ENCODE measurements around the gene CYB561D2. TPM values are rescaled to one million over a fixed set of nuclear protein-coding genes. Genes with fewer than 3 reads are reported as not detected.

CYB561D2 gene
- total and polyA plus RNA-seq, 2 donors (not counting 1 experiment from before 2014, with no cell fraction given), result 39.5 to 78.9 TPM

DNA sequence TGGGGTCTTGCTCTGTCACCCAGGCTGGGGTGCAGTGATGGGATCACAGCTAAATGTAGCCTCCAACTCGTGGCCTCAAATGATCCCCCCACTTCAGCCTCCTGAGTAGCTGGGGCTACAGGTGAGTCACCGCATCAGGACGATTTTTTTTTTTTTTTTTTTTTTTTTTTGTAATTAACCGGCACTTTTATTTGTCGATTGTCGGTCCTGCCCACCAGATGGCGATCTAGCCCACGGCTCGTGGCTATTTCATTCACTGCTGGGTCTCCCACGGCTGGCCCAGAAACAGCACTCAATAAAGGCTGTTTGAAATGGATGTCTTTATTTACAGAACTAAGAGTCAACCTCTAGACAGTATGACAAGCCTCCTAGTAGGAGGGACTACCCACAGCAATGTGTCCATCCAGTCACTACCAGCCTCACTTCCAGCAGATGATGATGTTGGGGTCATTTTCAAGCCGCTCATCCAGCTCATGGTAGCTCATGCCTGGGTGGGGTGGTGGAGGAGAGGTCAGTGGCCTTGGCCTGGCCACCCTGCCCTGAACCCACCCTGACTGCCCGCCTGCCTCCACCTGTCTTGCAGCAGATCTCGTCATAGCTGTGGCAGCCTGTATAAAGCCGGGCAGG, 3.4 kb upstream of the CYB561D2 start:
- Mint-ChIP-seq H3K4me1 (peaks cover 54% of the 10 kb centered on the region), H3K27me3 (no peaks in the 10 kb centered on the region), H3K27ac (peak overlapping the region; percentile 65), H3K4me3 (no peak overlapping the region), H3K9me3 (ENCODE audit: insufficient read depth) (no peaks in the 10 kb centered on the region)
- CTCF ChIA-PET, result interaction anchor here (0.6 to 5.3 kb wide), 22 partner anchors 10 to 928 kb away, joined by 3 to 104 read pairs (median 3); partner anchors contain the start of genes CISH, HEMK1, HYAL3 and IFRD2
- Histone ChIP-seq H3K27me3 (replicated peaks in 1 of 4; ENCODE audit: control extremely low read depth in 1 of 4, control insufficient read depth in 3 of 4, insufficient read depth in 4 of 4, low read length in 3 of 4) (no peaks in the 10 kb centered on the region), H2AFZ (ENCODE audit: insufficient read depth, low read depth, low read length, poor library complexity, severe bottlenecking) (no peak overlapping the region), H3K36me3 (replicated peaks in 1 of 2; ENCODE audit: control extremely low read depth in 1 of 2, control insufficient read depth in 1 of 2, extremely low read depth in 1 of 2, insufficient read depth in 2 of 2, low read length in 1 of 2) (peaks cover 0 to 22% of the 10 kb centered on the region in 2 experiments), H3K27ac (ENCODE audit: low read length in 2 of 2) (peak overlapping the region in 1 of 2 donors; percentile 51), H3K4me1 (ENCODE audit: control insufficient read depth in 2 of 2, insufficient read depth in 2 of 2, low read length in 2 of 2) (peaks cover 32 to 50% of the 10 kb centered on the region in 2 donors), H3K79me2 (ENCODE audit: control insufficient read depth, insufficient read depth, low read length) (peaks cover 50% of the 10 kb centered on the region), H4K20me1 (ENCODE audit: control insufficient read depth, insufficient read depth, low read length, poor library complexity, severe bottlenecking) (peaks cover 32% of the 10 kb centered on the region), H3K4me2 (replicated peaks; ENCODE audit: low read depth, low read length, poor library complexity, severe bottlenecking) (no peak overlapping the region), H3K4me3 (ENCODE audit: control extremely low read depth in 1 of 5, extremely low read depth in 1 of 5, insufficient read depth in 1 of 5, low read depth in 2 of 5, low read length in 4 of 5) (no peak overlapping the region), H3K9me3 (ENCODE audit: control extremely low read depth in 1 of 3, control insufficient read depth in 2 of 3, insufficient read depth in 1 of 3, low read length in 2 of 3) (no peaks in the 10 kb centered on the region), H3K9ac (ENCODE audit: low read length) (no peak overlapping the region)
- 98% methylated on average over 4 of the region's 14 CpGs for WGBS (ENCODE audit: insufficient coverage)
- no peak for TF ChIP-seq EZH2 (IDR thresholded peaks at IDR 0.05; ENCODE audit: borderline replicate concordance, insufficient read depth, low read depth, low read length, poor library complexity, severe bottlenecking)
- TF ChIP-seq, protein P1, sequence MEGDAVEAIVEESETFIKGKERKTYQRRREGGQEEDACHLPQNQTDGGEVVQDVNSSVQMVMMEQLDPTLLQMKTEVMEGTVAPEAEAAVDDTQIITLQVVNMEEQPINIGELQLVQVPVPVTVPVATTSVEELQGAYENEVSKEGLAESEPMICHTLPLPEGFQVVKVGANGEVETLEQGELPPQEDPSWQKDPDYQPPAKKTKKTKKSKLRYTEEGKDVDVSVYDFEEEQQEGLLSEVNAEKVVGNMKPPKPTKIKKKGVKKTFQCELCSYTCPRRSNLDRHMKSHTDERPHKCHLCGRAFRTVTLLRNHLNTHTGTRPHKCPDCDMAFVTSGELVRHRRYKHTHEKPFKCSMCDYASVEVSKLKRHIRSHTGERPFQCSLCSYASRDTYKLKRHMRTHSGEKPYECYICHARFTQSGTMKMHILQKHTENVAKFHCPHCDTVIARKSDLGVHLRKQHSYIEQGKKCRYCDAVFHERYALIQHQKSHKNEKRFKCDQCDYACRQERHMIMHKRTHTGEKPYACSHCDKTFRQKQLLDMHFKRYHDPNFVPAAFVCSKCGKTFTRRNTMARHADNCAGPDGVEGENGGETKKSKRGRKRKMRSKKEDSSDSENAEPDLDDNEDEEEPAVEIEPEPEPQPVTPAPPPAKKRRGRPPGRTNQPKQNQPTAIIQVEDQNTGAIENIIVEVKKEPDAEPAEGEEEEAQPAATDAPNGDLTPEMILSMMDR (IDR thresholded peaks at IDR 0.05), result peak; percentile 72
- intact Hi-C loops (cut with micrococcal nuclease), result loop anchor here (1.0 to 5.0 kb wide), 2 partner anchors 203 to 265 kb away; partner anchors contain the start of gene CISH
- POLR2A ChIA-PET, result interaction anchor here (0.5 to 1.2 kb wide), 4 partner anchors 8 to 72 kb away, joined by 3 to 6 read pairs (median 4); no protein-coding TSS in a partner anchor
- DNase-seq (peak; percentile 87), ATAC-seq (ENCODE audit: low read depth) (peak; percentile 18)

DNA sequence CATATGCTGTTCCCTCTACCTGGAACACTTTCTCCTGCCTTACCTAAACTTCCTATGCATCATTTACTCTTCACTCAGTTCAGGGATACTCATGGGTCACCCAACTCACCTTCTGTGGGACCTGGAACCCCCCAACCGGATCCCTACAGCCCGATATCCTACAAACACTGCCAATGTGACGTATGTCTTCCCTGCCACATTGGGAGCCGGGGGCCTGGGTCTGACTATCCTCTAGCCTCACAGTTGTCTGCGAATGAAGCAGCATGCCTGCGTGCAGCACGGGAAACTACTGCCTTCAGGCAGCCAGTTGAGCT, 492 bp upstream of the CYB561D2 start:
- Mint-ChIP-seq H3K27me3 (no peaks in the 10 kb centered on the region), H3K4me1 (peaks cover 52% of the 10 kb centered on the region), H3K4me3 (peak overlapping the region; percentile 99), H3K9me3 (ENCODE audit: insufficient read depth) (no peaks in the 10 kb centered on the region), H3K27ac (peak overlapping the region; percentile 100)
- DNase-seq, result no peak
- ChIA-PET CTCF (interaction anchor here (0.7 to 5.3 kb wide), 12 partner anchors 10 to 303 kb away, joined by 3 to 104 read pairs (median 4); partner anchors contain the start of genes HEMK1, HYAL3, NAA80 and RASSF1), POLR2A (interaction anchor here (1.3 to 7.4 kb wide), 8 partner anchors 9 to 219 kb away, joined by 4 to 96 read pairs (median 9); partner anchors contain the start of genes C3orf18, HEMK1, HYAL3 and NAA80)
- H3K4me1 ChIP-seq (ENCODE audit: control insufficient read depth in 2 of 2, insufficient read depth in 2 of 2, low read length in 2 of 2), result peaks cover 31 to 47% of the 10 kb centered on the region in 2 donors
- peak overlapping the region; percentile 99 for H3K9ac ChIP-seq (ENCODE audit: low read length)
- WGBS (ENCODE audit: insufficient coverage), result 15% methylated on average over 7 of the region's 7 CpGs
- no peak for ATAC-seq (ENCODE audit: low read depth)
- no peaks in the 10 kb centered on the region for H3K27me3 ChIP-seq (replicated peaks in 1 of 4; ENCODE audit: control extremely low read depth in 1 of 4, control insufficient read depth in 3 of 4, insufficient read depth in 4 of 4, low read length in 3 of 4)
- H3K4me3 ChIP-seq (ENCODE audit: control extremely low read depth in 1 of 5, extremely low read depth in 1 of 5, insufficient read depth in 1 of 5, low read depth in 2 of 5, low read length in 4 of 5), result peak overlapping the region; percentile 71 to 98 (median 91)
- intact Hi-C loops (cut with micrococcal nuclease), result loop anchor here (1.0 to 2.0 kb wide), 3 partner anchors 13 to 22 kb away; partner anchors contain the start of gene TUSC2
- peaks cover 57% of the 10 kb centered on the region for H4K20me1 ChIP-seq (ENCODE audit: control insufficient read depth, insufficient read depth, low read length, poor library complexity, severe bottlenecking)
- no peaks in the 10 kb centered on the region for H3K9me3 ChIP-seq (ENCODE audit: control extremely low read depth in 1 of 3, control insufficient read depth in 2 of 3, insufficient read depth in 1 of 3, low read length in 2 of 3)
- no peak for TF ChIP-seq EZH2 (IDR thresholded peaks at IDR 0.05; ENCODE audit: borderline replicate concordance, insufficient read depth, low read depth, low read length, poor library complexity, severe bottlenecking)
- TF ChIP-seq, protein P1 (IDR thresholded peaks at IDR 0.05), result no peak
- peaks cover 0 to 48% of the 10 kb centered on the region in 2 experiments for H3K36me3 ChIP-seq (replicated peaks in 1 of 2; ENCODE audit: control extremely low read depth in 1 of 2, control insufficient read depth in 1 of 2, extremely low read depth in 1 of 2, insufficient read depth in 2 of 2, low read length in 1 of 2)
- peaks cover 62% of the 10 kb centered on the region for H3K79me2 ChIP-seq (ENCODE audit: control insufficient read depth, insufficient read depth, low read length)
- peak overlapping the region; percentile 85 to 93 for H3K27ac ChIP-seq (ENCODE audit: low read length in 2 of 2)
- peak overlapping the region; percentile 94 for H2AFZ ChIP-seq (ENCODE audit: insufficient read depth, low read depth, low read length, poor library complexity, severe bottlenecking)
- H3K4me2 ChIP-seq (replicated peaks; ENCODE audit: low read depth, low read length, poor library complexity, severe bottlenecking), result peak overlapping the region; percentile 99

All from B cell (primary cell).